ENCODE data around the gene OTOF. TPM values are rescaled to one million over a fixed set of nuclear protein-coding genes. Genes with fewer than 3 reads are reported as not detected.

The OTOF gene
- under 0.01 and 0.14 TPM in 2 replicates for total RNA-seq

GRCh38 chr2:26477911-26478253 lies at the start of gene OTOF:
TSS of gene OTOF (minus strand) at chr2:26478124.

Other genes with a start within 250 kb of the OTOF start
- 182 and 188 TPM in 2 replicates for gene HADHA, start 233.5 kb downstream of the OTOF start, total RNA-seq
- gene HADHB, start 233.2 kb downstream of the OTOF start, total RNA-seq = 110 and 112 TPM in 2 replicates
- gene SELENOI, start 132.0 kb downstream of the OTOF start, total RNA-seq = 30.3 and 33.1 TPM in 2 replicates
- 0.14 and 1.1 TPM in 2 replicates for gene ADGRF3, start 131.3 kb downstream of the OTOF start, total RNA-seq
- gene DRC1, start 76.2 kb downstream of the OTOF start, total RNA-seq = not detected in 2 replicates
- gene CIB4, start 163.2 kb upstream of the OTOF start, total RNA-seq = not detected in 2 replicates
- not detected in 2 replicates for gene KCNK3, start 214.6 kb upstream of the OTOF start, total RNA-seq